Right lung (tissue), 5 donors: ENCODE data around the gene CYBC1. TPM values are rescaled to one million over a fixed set of nuclear protein-coding genes. Genes with fewer than 3 reads are reported as not detected.

ENCODE experiments used
- polyA plus RNA-seq, 5 donors: library from polyadenylated mRNA; unstranded; fragments of 120-200 nt; gene quantifications; one replicate each; pipeline versions ENCODE4 v1.2.1 to v1.2.3, GENCODE V29; 2013; ENCODE audit warnings: inconsistent platforms in 1 of 5, low replicate concordance in 1 of 5; ENCODE audit not compliant: insufficient read length in 5 of 5, insufficient read depth in 1 of 5

CYBC1 gene
- polyA plus RNA-seq, 5 donors: 40.8 to 54.6 (median 48.9) TPM

Other genes starting within 250 kb of the CYBC1 start
- gene CCDC57, start 237.9 kb downstream of the CYBC1 start, polyA plus RNA-seq: 10 to 100 TPM; 42.5 to 68.9 (median 64.8) TPM
- gene SLC16A3, start 221.7 kb downstream of the CYBC1 start, polyA plus RNA-seq: 10 to 100 TPM; 10.2 to 23.4 (median 20.1) TPM
- gene CSNK1D, start 177.1 kb downstream of the CYBC1 start, polyA plus RNA-seq: 100 to 1,000 TPM in 4 of 5 donors, 10 to 100 TPM in 1; 89.6 to 138 (median 108) TPM
- gene CD7, start 133.1 kb downstream of the CYBC1 start, polyA plus RNA-seq: 1 to 10 TPM in 4 of 5 donors, under 1 TPM in 1; 0.95 to 2.5 (median 1.2) TPM
- gene SECTM1, start 117.0 kb downstream of the CYBC1 start, polyA plus RNA-seq: 1 to 10 TPM; 1.4 to 3.7 (median 1.9) TPM
- gene TEX19, start 91.5 kb downstream of the CYBC1 start, polyA plus RNA-seq: not detected
- gene UTS2R, start 79.0 kb downstream of the CYBC1 start, polyA plus RNA-seq: under 1 TPM in 1 of 5 donors, not detected in 4; 0.45 TPM
- 10 to 100 TPM; 31.0 to 50.9 (median 39.1) TPM for gene HEXD, start 32.4 kb downstream of the CYBC1 start, polyA plus RNA-seq
- 10 to 100 TPM; 18.5 to 35.4 (median 26.2) TPM for gene OGFOD3, start 32.2 kb downstream of the CYBC1 start, polyA plus RNA-seq
- 100 to 1,000 TPM in 3 of 5 donors, 10 to 100 TPM in 2; 91.2 to 122 (median 108) TPM for gene NARF, start 8.0 kb upstream of the CYBC1 start, polyA plus RNA-seq
- gene FOXK2, start 69.0 kb upstream of the CYBC1 start, polyA plus RNA-seq: 10 to 100 TPM; 29.2 to 41.7 (median 34.8) TPM
- 10 to 100 TPM; 74.0 to 95.4 (median 86.4) TPM for gene WDR45B, start 197.7 kb upstream of the CYBC1 start, polyA plus RNA-seq
- gene RAB40B, start 247.9 kb upstream of the CYBC1 start, polyA plus RNA-seq: 10 to 100 TPM; 15.4 to 31.9 (median 22.4) TPM